Measurements from ENCODE around the gene EXTL2.

GRCh38 chr1:100868364-100868995 is 26.2 kb downstream of the EXTL2 start:
- no peak for TF ChIP-seq POLR2AphosphoS5 (IDR thresholded peaks at IDR 0.05; ENCODE audit: low read depth, low read length)
- no peak for TF ChIP-seq POLR2A (IDR thresholded peaks at IDR 0.05; ENCODE audit: low read depth, low read length)
- no peak for TF ChIP-seq SPI1 (IDR thresholded peaks at IDR 0.05; ENCODE audit: low read depth, low read length)
- no peak for TF ChIP-seq TAF1 (IDR thresholded peaks at IDR 0.05; ENCODE audit: low read depth, low read length)
